ENCODE results near the gene CNPY2. TPM values are rescaled to one million over a fixed set of nuclear protein-coding genes. Genes with fewer than 3 reads are reported as not detected.

CNPY2 gene
- total and polyA plus RNA-seq, 2 of the 13 experiments (the other 11 are each of a cell fraction or from before 2014, with no cell fraction given): 285 to 356 TPM

GRCh38 chr12:56299853-56300643, 15.7 kb downstream of the CNPY2 start, which contains the start of gene CS (continued):
- no peak for TF ChIP-seq DZIP1 (CRISPR knock-in tag; IDR thresholded peaks at IDR 0.05)
- TF ChIP-seq CSRNP1 (CRISPR knock-in tag; IDR thresholded peaks at IDR 0.05): peak; percentile 69; the same call in 1 of the 2 replicates
- peak; percentile 62 for TF ChIP-seq SALL1 (CRISPR knock-in tag; IDR thresholded peaks at IDR 0.05)
- no peak for TF ChIP-seq FOXK1 (CRISPR knock-in tag; IDR thresholded peaks at IDR 0.05; ENCODE audit: borderline replicate concordance, low read depth)
- no peak for TF ChIP-seq TBL1XR1 (IDR thresholded peaks at IDR 0.05; ENCODE audit: borderline replicate concordance, low read length, partially characterized antibody)
- peak; percentile 96 for TF ChIP-seq AGO2 (optimal IDR thresholded peaks at IDR 0.05; ENCODE audit: low read depth, low read length)
- peak in 1 of 2 experiments; percentile 84; a peak in 2 of 4 replicates for TF ChIP-seq KLF16 (CRISPR knock-in tag; IDR thresholded peaks at IDR 0.05)
- no peak for TF ChIP-seq HCFC1 (IDR thresholded peaks at IDR 0.05; ENCODE audit: low read depth, low read length)
- TF ChIP-seq ARID2 (CRISPR knock-in tag; IDR thresholded peaks at IDR 0.05; ENCODE audit: borderline replicate concordance): no peak
- TF ChIP-seq, protein P1, sequence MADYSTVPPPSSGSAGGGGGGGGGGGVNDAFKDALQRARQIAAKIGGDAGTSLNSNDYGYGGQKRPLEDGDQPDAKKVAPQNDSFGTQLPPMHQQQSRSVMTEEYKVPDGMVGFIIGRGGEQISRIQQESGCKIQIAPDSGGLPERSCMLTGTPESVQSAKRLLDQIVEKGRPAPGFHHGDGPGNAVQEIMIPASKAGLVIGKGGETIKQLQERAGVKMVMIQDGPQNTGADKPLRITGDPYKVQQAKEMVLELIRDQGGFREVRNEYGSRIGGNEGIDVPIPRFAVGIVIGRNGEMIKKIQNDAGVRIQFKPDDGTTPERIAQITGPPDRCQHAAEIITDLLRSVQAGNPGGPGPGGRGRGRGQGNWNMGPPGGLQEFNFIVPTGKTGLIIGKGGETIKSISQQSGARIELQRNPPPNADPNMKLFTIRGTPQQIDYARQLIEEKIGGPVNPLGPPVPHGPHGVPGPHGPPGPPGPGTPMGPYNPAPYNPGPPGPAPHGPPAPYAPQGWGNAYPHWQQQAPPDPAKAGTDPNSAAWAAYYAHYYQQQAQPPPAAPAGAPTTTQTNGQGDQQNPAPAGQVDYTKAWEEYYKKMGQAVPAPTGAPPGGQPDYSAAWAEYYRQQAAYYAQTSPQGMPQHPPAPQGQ (CRISPR knock-in tag; IDR thresholded peaks at IDR 0.05; ENCODE audit: borderline replicate concordance): no peak
- peak; percentile 62 for TF ChIP-seq MYPOP (CRISPR knock-in tag; IDR thresholded peaks at IDR 0.05)
- TF ChIP-seq ZNF724P (CRISPR knock-in tag; IDR thresholded peaks at IDR 0.05; ENCODE audit: borderline replicate concordance): no peak
- no peak for TF ChIP-seq ZNF256 (CRISPR knock-in tag; conservative IDR thresholded peaks at IDR 0.05)
- no peak for TF ChIP-seq ZNF660 (CRISPR knock-in tag; IDR thresholded peaks at IDR 0.05; ENCODE audit: borderline replicate concordance, low read depth)
- TF ChIP-seq SATB2 (CRISPR knock-in tag; IDR thresholded peaks at IDR 0.05): no peak
- TF ChIP-seq GFI1 (CRISPR knock-in tag; IDR thresholded peaks at IDR 0.05; ENCODE audit: borderline replicate concordance): no peak; the same call in 1 of the 2 replicates
- TF ChIP-seq, protein P2, sequence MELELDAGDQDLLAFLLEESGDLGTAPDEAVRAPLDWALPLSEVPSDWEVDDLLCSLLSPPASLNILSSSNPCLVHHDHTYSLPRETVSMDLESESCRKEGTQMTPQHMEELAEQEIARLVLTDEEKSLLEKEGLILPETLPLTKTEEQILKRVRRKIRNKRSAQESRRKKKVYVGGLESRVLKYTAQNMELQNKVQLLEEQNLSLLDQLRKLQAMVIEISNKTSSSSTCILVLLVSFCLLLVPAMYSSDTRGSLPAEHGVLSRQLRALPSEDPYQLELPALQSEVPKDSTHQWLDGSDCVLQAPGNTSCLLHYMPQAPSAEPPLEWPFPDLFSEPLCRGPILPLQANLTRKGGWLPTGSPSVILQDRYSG (CRISPR knock-in tag; IDR thresholded peaks at IDR 0.05): no peak
- TF ChIP-seq BORCS8-MEF2B (CRISPR knock-in tag; IDR thresholded peaks at IDR 0.05): peak; percentile 11; the same call in 1 of the 2 replicates
- no peak; the same call in 1 of the 2 replicates for TF ChIP-seq NCOA2 (CRISPR knock-in tag; IDR thresholded peaks at IDR 0.05)

Data from HepG2 (cell line).